Muscle of arm (tissue), 12 donors: ENCODE data around the gene ZRANB3. TPM values are rescaled to one million over a fixed set of nuclear protein-coding genes. Genes with fewer than 3 reads are reported as not detected.
"Not testable (repeated sequence)": the region's sequence is repeated elsewhere in the genome, so short reads cannot be mapped to it uniquely, and the experiment has no call there.

Experiments used
- DNase-seq: peaks from one replicate; pipeline ENCODE4 v3.0.0-alpha.2; 2013
- polyA plus RNA-seq, 12 donors: library from polyadenylated mRNA; unstranded; fragments of 120-200 nt; gene quantifications; one replicate each; pipeline ENCODE4 v1.2.1, GENCODE V29; 2013; ENCODE audit not compliant: insufficient read length in 12 of 12

The ZRANB3 gene
- polyA plus RNA-seq, 12 donors: 4.5 to 9.6 (median 7.3) TPM; not detected in 1

GRCh38 chr2:135335256-135335655 is 195.8 kb downstream of the ZRANB3 start:
- DNase-seq: no peak

GRCh38 chr2:135327146-135327545 is 203.9 kb downstream of the ZRANB3 start:
- no peak for DNase-seq

- no peak for DNase-seq
Observed at GRCh38 chr2:135320465-135321355, 210.3 kb downstream of the ZRANB3 start.

- no peak for DNase-seq
Observed at GRCh38 chr2:135318808-135319207, 212.2 kb downstream of the ZRANB3 start.

- no peak for DNase-seq
Observed at GRCh38 chr2:135317375-135317774, 213.6 kb downstream of the ZRANB3 start.

GRCh38 chr2:135311962-135312361 is 219.1 kb downstream of the ZRANB3 start:
- DNase-seq: no peak

- no peak for DNase-seq
Observed at GRCh38 chr2:135311268-135311667, 219.8 kb downstream of the ZRANB3 start.

GRCh38 chr2:135304694-135305093 is 226.3 kb downstream of the ZRANB3 start:
- no peak for DNase-seq

GRCh38 chr2:135299658-135300244 is 231.3 kb downstream of the ZRANB3 start:
- DNase-seq: no peak

- no peak for DNase-seq
Observed at GRCh38 chr2:135299165-135299564, 231.9 kb downstream of the ZRANB3 start.

- not testable (repeated sequence) for DNase-seq
Observed at GRCh38 chr2:135287121-135287520, 243.9 kb downstream of the ZRANB3 start.

GRCh38 chr2:135285391-135285790 is 245.6 kb downstream of the ZRANB3 start:
- DNase-seq: no peak

GRCh38 chr2:135281379-135281778 is 249.6 kb downstream of the ZRANB3 start:
- DNase-seq: no peak

- DNase-seq: no peak
Observed at GRCh38 chr2:135279209-135279608, 251.8 kb downstream of the ZRANB3 start.

GRCh38 chr2:135276525-135276924 is 254.5 kb downstream of the ZRANB3 start:
- no peak for DNase-seq

- no peak for DNase-seq
Observed at GRCh38 chr2:135271006-135271405, 260.0 kb downstream of the ZRANB3 start.

GRCh38 chr2:135265960-135266490 is 265.0 kb downstream of the ZRANB3 start:
- DNase-seq: no peak

- DNase-seq: no peak
Observed at GRCh38 chr2:135259123-135259522, 271.9 kb downstream of the ZRANB3 start.

GRCh38 chr2:135258193-135258592 is 272.8 kb downstream of the ZRANB3 start:
- no peak for DNase-seq

- no peak for DNase-seq
Observed at GRCh38 chr2:135257383-135258090, 273.5 kb downstream of the ZRANB3 start.

GRCh38 chr2:135256531-135257260 is 274.3 kb downstream of the ZRANB3 start:
- no peak for DNase-seq

GRCh38 chr2:135255208-135255607 is 275.8 kb downstream of the ZRANB3 start:
- no peak for DNase-seq
